HEK293 (cell line): Measurements from ENCODE around the gene NUAK1.

Experiments used
- SP7 ChIP-seq: fragments of 450-650 bp; formaldehyde crosslinking; IDR thresholded peaks from 2 replicates; pipeline ENCODE4 v1.5.1; 2016; ENCODE audit warnings: missing biosample characterization, missing genetic modification characterization
- ZBTB1 ChIP-seq: fragments of 450-650 bp; formaldehyde crosslinking; IDR thresholded peaks from 2 replicates; pipeline ENCODE4 v1.5.1; 2016; ENCODE audit warnings: missing biosample characterization, missing genetic modification characterization
- ZNF23 ChIP-seq: fragments of 450-650 bp; formaldehyde crosslinking; IDR thresholded peaks from 2 replicates; pipeline ENCODE4 v1.5.1; 2016; ENCODE audit warnings: missing biosample characterization, missing genetic modification characterization, borderline replicate concordance
- ZNF239 ChIP-seq: fragments of 450-650 bp; formaldehyde crosslinking; IDR thresholded peaks from 2 replicates; pipeline ENCODE4 v1.5.1; 2016; ENCODE audit warnings: missing biosample characterization, missing genetic modification characterization
- ZNF274 ChIP-seq, 2 experiments: fragments of 200-500 bp in 1 of 2; fragments of 450-650 bp in 1 of 2; sonication (Bioruptor generic) in 1 of 2; formaldehyde crosslinking in 1 of 2; IDR thresholded peaks; 2 replicates each; pipeline versions ENCODE4 v1.5.1 to v1.6.1; 2014 to 2016; ENCODE audit warnings: borderline replicate concordance in 1 of 2, inconsistent platforms in 1 of 2, low read length in 1 of 2, missing biosample characterization in 1 of 2, missing genetic modification characterization in 1 of 2
- ZNF292 ChIP-seq: fragments of 450-650 bp; formaldehyde crosslinking; IDR thresholded peaks from 2 replicates; pipeline ENCODE4 v1.5.1; 2016; ENCODE audit warnings: low read depth, missing biosample characterization, missing genetic modification characterization, borderline replicate concordance
- ZNF585B ChIP-seq: fragments of 450-650 bp; formaldehyde crosslinking; IDR thresholded peaks from 2 replicates; pipeline ENCODE4 v1.5.1; 2016; ENCODE audit warnings: missing biosample characterization, missing genetic modification characterization
- TF ChIP-seq, protein P1 (sequence below): fragments of 450-650 bp; formaldehyde crosslinking; IDR thresholded peaks from 2 replicates; pipeline ENCODE4 v1.5.1; 2016; ENCODE audit warnings: missing biosample characterization, missing genetic modification characterization
- TF ChIP-seq, protein P2 (sequence below): fragments of 450-650 bp; formaldehyde crosslinking; IDR thresholded peaks from 2 replicates; pipeline ENCODE4 v1.5.1; 2016; ENCODE audit warnings: missing biosample characterization, missing genetic modification characterization
- TF ChIP-seq, protein P3 (sequence below): IDR thresholded peaks from 2 replicates; pipeline ENCODE4 v1.6.1; 2011; ENCODE audit warnings: mild to moderate bottlenecking, low read depth, low read length, borderline replicate concordance

GRCh38 chr12:106109168-106109910 is 29.4 kb downstream of the NUAK1 start:
- TF ChIP-seq, protein P1, sequence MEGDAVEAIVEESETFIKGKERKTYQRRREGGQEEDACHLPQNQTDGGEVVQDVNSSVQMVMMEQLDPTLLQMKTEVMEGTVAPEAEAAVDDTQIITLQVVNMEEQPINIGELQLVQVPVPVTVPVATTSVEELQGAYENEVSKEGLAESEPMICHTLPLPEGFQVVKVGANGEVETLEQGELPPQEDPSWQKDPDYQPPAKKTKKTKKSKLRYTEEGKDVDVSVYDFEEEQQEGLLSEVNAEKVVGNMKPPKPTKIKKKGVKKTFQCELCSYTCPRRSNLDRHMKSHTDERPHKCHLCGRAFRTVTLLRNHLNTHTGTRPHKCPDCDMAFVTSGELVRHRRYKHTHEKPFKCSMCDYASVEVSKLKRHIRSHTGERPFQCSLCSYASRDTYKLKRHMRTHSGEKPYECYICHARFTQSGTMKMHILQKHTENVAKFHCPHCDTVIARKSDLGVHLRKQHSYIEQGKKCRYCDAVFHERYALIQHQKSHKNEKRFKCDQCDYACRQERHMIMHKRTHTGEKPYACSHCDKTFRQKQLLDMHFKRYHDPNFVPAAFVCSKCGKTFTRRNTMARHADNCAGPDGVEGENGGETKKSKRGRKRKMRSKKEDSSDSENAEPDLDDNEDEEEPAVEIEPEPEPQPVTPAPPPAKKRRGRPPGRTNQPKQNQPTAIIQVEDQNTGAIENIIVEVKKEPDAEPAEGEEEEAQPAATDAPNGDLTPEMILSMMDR (tag by site-specific recombination) = no peak
- no peak for TF ChIP-seq ZBTB1 (tag by site-specific recombination)
- TF ChIP-seq, protein P2, sequence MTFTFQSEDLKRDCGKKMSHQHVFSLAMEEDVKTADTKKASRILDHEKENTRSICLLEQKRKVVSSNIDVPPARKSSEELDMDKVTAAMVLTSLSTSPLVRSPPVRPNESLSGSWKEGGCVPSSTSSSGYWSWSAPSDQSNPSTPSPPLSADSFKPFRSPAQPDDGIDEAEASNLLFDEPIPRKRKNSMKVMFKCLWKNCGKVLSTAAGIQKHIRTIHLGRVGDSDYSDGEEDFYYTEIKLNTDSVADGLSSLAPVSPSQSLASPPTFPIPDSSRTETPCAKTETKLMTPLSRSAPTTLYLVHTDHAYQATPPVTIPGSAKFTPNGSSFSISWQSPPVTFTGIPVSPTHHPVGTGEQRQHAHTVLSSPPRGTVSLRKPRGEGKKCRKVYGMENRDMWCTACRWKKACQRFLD = no peak
- TF ChIP-seq, protein P3, sequence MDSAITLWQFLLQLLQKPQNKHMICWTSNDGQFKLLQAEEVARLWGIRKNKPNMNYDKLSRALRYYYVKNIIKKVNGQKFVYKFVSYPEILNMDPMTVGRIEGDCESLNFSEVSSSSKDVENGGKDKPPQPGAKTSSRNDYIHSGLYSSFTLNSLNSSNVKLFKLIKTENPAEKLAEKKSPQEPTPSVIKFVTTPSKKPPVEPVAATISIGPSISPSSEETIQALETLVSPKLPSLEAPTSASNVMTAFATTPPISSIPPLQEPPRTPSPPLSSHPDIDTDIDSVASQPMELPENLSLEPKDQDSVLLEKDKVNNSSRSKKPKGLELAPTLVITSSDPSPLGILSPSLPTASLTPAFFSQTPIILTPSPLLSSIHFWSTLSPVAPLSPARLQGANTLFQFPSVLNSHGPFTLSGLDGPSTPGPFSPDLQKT = no peak
- no peak for TF ChIP-seq ZNF292 (tag by site-specific recombination)
- TF ChIP-seq ZNF23 (tag by site-specific recombination) = no peak
- no peak for TF ChIP-seq SP7 (tag by site-specific recombination)
- TF ChIP-seq ZNF274 (IDR thresholded peaks at IDR 0.05; ENCODE audit: low read length) = no peak
- TF ChIP-seq ZNF274 (tag by site-specific recombination; IDR thresholded peaks at IDR 0.05; ENCODE audit: borderline replicate concordance) = no peak
- no peak for TF ChIP-seq ZNF585B
- no peak for TF ChIP-seq ZNF239
